Breast epithelium (tissue), 3 donors: ENCODE data around the gene VASP.

Experiments used
- CTCF ChIP-seq, 3 donors: fragments of 450-650 bp; IDR thresholded peaks; one replicate each; pipeline ENCODE4 v1.5.1; 2016 to 2017; ENCODE audit warnings: antibody characterized with exemption in 3 of 3, mild to moderate bottlenecking in 3 of 3, moderate library complexity in 3 of 3
- POLR2A ChIP-seq: fragments of 450-650 bp; IDR thresholded peaks from one replicate; pipeline ENCODE4 v1.6.1; 2016; ENCODE audit warnings: antibody characterized with exemption, mild to moderate bottlenecking, moderate library complexity
- POLR2AphosphoS5 ChIP-seq, 3 donors: sonication (generic); formaldehyde crosslinking; IDR thresholded peaks; one replicate each; pipeline ENCODE4 v1.6.1; 2017; ENCODE audit warnings: antibody characterized with exemption in 3 of 3

DNA sequence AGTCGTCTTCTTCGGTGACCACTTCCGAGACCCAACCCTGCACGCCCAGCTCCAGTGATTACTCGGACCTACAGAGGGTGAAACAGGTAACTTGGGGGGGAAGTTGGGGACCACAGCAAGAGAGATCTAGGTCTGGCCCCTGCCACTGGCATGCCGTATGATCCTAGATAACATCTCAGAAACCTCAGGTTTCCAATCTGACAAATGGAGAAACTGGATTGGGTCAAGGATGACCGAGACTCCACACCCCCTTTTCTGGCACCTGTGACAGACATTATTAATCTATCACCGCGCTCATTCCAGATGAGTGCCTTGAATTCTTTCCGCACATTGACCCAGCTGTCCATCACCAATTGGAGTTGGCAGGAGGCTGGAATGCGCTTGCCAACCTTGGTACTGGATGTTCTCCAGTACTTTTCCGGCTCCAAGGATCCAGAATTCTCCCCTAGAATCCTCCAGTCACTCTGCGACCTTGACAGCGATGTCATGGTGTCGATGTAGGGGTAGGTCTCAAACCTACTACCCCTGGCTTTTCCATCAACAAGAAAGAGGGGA, 17.4 kb downstream of the VASP start:
- no peak for TF ChIP-seq CTCF (IDR thresholded peaks at IDR 0.05)
- TF ChIP-seq POLR2A: no peak
- no peak for TF ChIP-seq POLR2AphosphoS5 (IDR thresholded peaks at IDR 0.05)
